ENCODE results near the gene SPG11. TPM values are rescaled to one million over a fixed set of nuclear protein-coding genes. Genes with fewer than 3 reads are reported as not detected.

SPG11 gene
- total RNA-seq, 1 experiment from 2014 or later, result 38.3 TPM

DNA sequence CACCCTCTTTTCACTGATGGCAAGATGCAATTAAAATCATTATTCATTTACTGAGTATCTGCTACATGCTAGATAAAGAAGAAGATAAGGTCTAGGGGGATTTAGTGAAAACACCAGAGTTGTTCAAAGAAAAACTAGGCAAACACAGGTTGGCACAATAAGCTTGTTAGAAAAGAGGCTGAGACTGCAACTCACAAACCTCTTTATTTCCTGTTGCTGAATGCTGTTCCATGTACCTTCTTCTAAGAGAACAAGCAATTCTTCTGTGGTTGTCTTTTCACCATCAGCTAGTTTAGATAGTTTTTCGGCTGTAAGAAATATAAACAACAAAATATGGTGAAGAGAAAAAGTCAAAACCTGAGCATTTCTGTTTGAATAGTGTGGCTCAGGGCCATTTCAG, 65.4 kb downstream of the SPG11 start:
- Mint-ChIP-seq H3K4me3 (no peak overlapping the region), H3K27me3 (ENCODE audit: low read depth) (no peaks in the 10 kb centered on the region), H3K36me3 (ENCODE audit: insufficient read depth in 1 of 3, low read depth in 3 of 3) (peaks cover 8 to 46% (median 29%) of the 10 kb centered on the region in 3 experiments; a peak in 6 of 7 replicates), H3K4me1 (no peaks in the 10 kb centered on the region), H3K9me3 (no peaks in the 10 kb centered on the region), H3K27ac (no peak overlapping the region)
- H2BK20ac ChIP-seq (ENCODE audit: low read depth, low read length, poor library complexity, severe bottlenecking), result no peak overlapping the region
- H2BK120ac ChIP-seq (ENCODE audit: low read depth, low read length, poor library complexity, severe bottlenecking), result no peak overlapping the region
- no peaks in the 10 kb centered on the region for H3K9me3 ChIP-seq (ENCODE audit: control insufficient read depth, low read depth, low read length)
- DNase-seq, result no peak
- no peak overlapping the region for H2AK5ac ChIP-seq (ENCODE audit: insufficient read length, low read length)
- H3K79me1 ChIP-seq (ENCODE audit: insufficient read depth, low read depth, low read length, poor library complexity, severe bottlenecking), result no peaks in the 10 kb centered on the region
- H2AFZ ChIP-seq (ENCODE audit: low read length), result no peak overlapping the region
- no peak overlapping the region for H4K5ac ChIP-seq (ENCODE audit: insufficient read length, low read depth, low read length)
- no peaks in the 10 kb centered on the region for H4K20me1 ChIP-seq (ENCODE audit: control insufficient read depth, insufficient read depth, insufficient read length)
- H3K4me2 ChIP-seq (ENCODE audit: insufficient read depth, insufficient read length, low read length), result no peak overlapping the region
- TF ChIP-seq, protein P1, sequence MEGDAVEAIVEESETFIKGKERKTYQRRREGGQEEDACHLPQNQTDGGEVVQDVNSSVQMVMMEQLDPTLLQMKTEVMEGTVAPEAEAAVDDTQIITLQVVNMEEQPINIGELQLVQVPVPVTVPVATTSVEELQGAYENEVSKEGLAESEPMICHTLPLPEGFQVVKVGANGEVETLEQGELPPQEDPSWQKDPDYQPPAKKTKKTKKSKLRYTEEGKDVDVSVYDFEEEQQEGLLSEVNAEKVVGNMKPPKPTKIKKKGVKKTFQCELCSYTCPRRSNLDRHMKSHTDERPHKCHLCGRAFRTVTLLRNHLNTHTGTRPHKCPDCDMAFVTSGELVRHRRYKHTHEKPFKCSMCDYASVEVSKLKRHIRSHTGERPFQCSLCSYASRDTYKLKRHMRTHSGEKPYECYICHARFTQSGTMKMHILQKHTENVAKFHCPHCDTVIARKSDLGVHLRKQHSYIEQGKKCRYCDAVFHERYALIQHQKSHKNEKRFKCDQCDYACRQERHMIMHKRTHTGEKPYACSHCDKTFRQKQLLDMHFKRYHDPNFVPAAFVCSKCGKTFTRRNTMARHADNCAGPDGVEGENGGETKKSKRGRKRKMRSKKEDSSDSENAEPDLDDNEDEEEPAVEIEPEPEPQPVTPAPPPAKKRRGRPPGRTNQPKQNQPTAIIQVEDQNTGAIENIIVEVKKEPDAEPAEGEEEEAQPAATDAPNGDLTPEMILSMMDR (conservative IDR thresholded peaks at IDR 0.05), result no peak
- H2BK12ac ChIP-seq (ENCODE audit: insufficient read length, low read depth, low read length), result no peak overlapping the region
- no peak overlapping the region for H3T11ph ChIP-seq (ENCODE audit: low read length)
- H3K9ac ChIP-seq (ENCODE audit: extremely low read depth, insufficient read length, low read length), result no peak overlapping the region
- no peak overlapping the region for H4K91ac ChIP-seq (ENCODE audit: insufficient read length, low read depth, low read length)
- H3K4ac ChIP-seq (ENCODE audit: low read depth, low read length), result no peak overlapping the region
- no peak overlapping the region for H2BK5ac ChIP-seq (ENCODE audit: insufficient read length, low read length)
- H3K27ac ChIP-seq (ENCODE audit: insufficient read length, low read depth, low read length), result no peak overlapping the region
- no peak overlapping the region for H3K23ac ChIP-seq (ENCODE audit: insufficient read length, low read depth, low read length)
- H3K4me1 ChIP-seq (ENCODE audit: insufficient read depth, low read length), result no peaks in the 10 kb centered on the region; the same call in 1 of the 2 replicates
- no peak overlapping the region for H4K8ac ChIP-seq (replicated peaks; ENCODE audit: insufficient read length, low read depth, low read length)
- WGBS (ENCODE audit: extremely low coverage, insufficient read length, low lambda C conversion rate), result no CpG with 5 or more reads among the region's 1 CpG
- no peaks in the 10 kb centered on the region for H3K27me3 ChIP-seq (ENCODE audit: insufficient read depth, low read length)
- H3K14ac ChIP-seq (ENCODE audit: insufficient read depth, low read length), result no peak overlapping the region
- no peaks in the 10 kb centered on the region for H3K79me2 ChIP-seq (ENCODE audit: insufficient read depth, low read length)
- H3K18ac ChIP-seq (ENCODE audit: insufficient read length, low read depth, low read length), result no peak overlapping the region
- no peaks in the 10 kb centered on the region for H3K23me2 ChIP-seq (ENCODE audit: insufficient read length, low read depth, low read length, poor library complexity, severe bottlenecking)
- no peak overlapping the region for H2BK15ac ChIP-seq (ENCODE audit: low read depth, low read length)
- no peak overlapping the region for H3K56ac ChIP-seq (ENCODE audit: insufficient read length, low read depth, low read length)
